22Rv1 (cell line): ENCODE results near the gene CCDC28B.
A peak's percentile ranks its signal among the peaks of the same experiment; 100 is the strongest.
"Not testable (repeated sequence)": the region's sequence is repeated elsewhere in the genome, so short reads cannot be mapped to it uniquely, and the experiment has no call there.

Source experiments
- H3K27ac ChIP-seq: fragments of 450-650 bp; 2 replicates; pipeline ENCODE4 v1.5.1; 2017
- CTCF ChIP-seq: fragments of 450-650 bp; IDR thresholded peaks from 2 replicates; pipeline ENCODE4 v1.5.1; 2017; ENCODE audit warnings: mild to moderate bottlenecking
- ZFX ChIP-seq: fragments of 450-650 bp; IDR thresholded peaks from 2 replicates; pipeline ENCODE4 v1.6.1; 2017; ENCODE audit warnings: antibody characterized with exemption, borderline replicate concordance

CCDC28B gene

GRCh38 chr1:32200226-32201010 lies at the start of gene CCDC28B:
TSS of gene CCDC28B (plus strand) at chr1:32200595. CDS start at chr1:32201936, 1,341 bp downstream.
- H3K27ac ChIP-seq: peak within 1 kb of the TSS; percentile 80
- no peak for TF ChIP-seq CTCF
- no peak for TF ChIP-seq ZFX

- no peak overlapping the region for H3K27ac ChIP-seq
- no peak for TF ChIP-seq ZFX
- TF ChIP-seq CTCF: no peak
Observed at GRCh38 chr1:32150847-32151246, 49.5 kb upstream of the CCDC28B start.

- H3K27ac ChIP-seq: no peak overlapping the region
- TF ChIP-seq ZFX: no peak
- no peak for TF ChIP-seq CTCF
Observed at GRCh38 chr1:32151319-32151787, 49.0 kb upstream of the CCDC28B start.

GRCh38 chr1:32159189-32159588 lies 41.2 kb upstream of the CCDC28B start:
- H3K27ac ChIP-seq: no peak overlapping the region
- TF ChIP-seq CTCF (no peak), ZFX (no peak)

GRCh38 chr1:32163405-32163804 lies 37.0 kb upstream of the CCDC28B start:
- TF ChIP-seq CTCF (no peak), ZFX (no peak)
- no peak overlapping the region for H3K27ac ChIP-seq

GRCh38 chr1:32165633-32166032 lies 34.8 kb upstream of the CCDC28B start:
- H3K27ac ChIP-seq: not testable (repeated sequence)

GRCh38 chr1:32170991-32171390 lies 29.4 kb upstream of the CCDC28B start:
- no peak overlapping the region for H3K27ac ChIP-seq
- TF ChIP-seq ZFX (no peak), CTCF (no peak)
